PC-3 (cell line): ENCODE data around the gene KYNU. TPM values are rescaled to one million over a fixed set of nuclear protein-coding genes. Genes with fewer than 3 reads are reported as not detected.
"Not testable (repeated sequence)": the region's sequence is repeated elsewhere in the genome, so short reads cannot be mapped to it uniquely, and the experiment has no call there.

Experiments
- ATAC-seq: fragments of 200-7000 bp; cut with Tn5 transposase; 2 replicates; pipeline ENCODE4 v1.9.1; 2020; ENCODE audit warnings: mild to moderate bottlenecking, moderate library complexity
- BruUV-seq: library from RNA; stranded (reverse); fragments of 400-500 nt; replicated peaks from 2 replicates; lab custom pipeline; 2021; lab: Mats Ljungman, UMichigan
- CTCF ChIA-PET: fragments of 300-600 bp; sonication (Branson Sonifier 250); formaldehyde crosslinking; loops from one replicate; lab custom pipeline; 2022; ENCODE audit warnings: antibody characterized with exemption; lab: Charles Lee
- POLR2A ChIA-PET: fragments of 300-600 bp; sonication (Branson Sonifier 250); formaldehyde crosslinking; loops from one replicate; lab custom pipeline; 2022; ENCODE audit warnings: antibody characterized with exemption; ENCODE audit not compliant: unreplicated experiment; lab: Charles Lee
- DNase-seq: peaks from one replicate; pipeline ENCODE4 v3.0.0-alpha.2; 2015
- H2AFZ ChIP-seq: fragments of 300-600 bp; sonication (generic); 2 replicates; pipeline ENCODE4 v1.6.0; 2016; ENCODE audit warnings: antibody characterized with exemption, low read length
- H3F3A ChIP-seq: fragments of 300-600 bp; sonication (generic); one replicate; pipeline ENCODE4 v1.6.0; 2017; ENCODE audit warnings: antibody characterized with exemption, low read length, control low read depth, mild to moderate bottlenecking; ENCODE audit not compliant: unreplicated experiment
- H3K27ac ChIP-seq: fragments of 300-600 bp; sonication (generic); 2 replicates; pipeline ENCODE4 v1.5.1; 2016; ENCODE audit warnings: mild to moderate bottlenecking, low read length
- H3K27me3 ChIP-seq: fragments of 300-600 bp; sonication (generic); 2 replicates; pipeline ENCODE4 v1.6.1; 2016; ENCODE audit warnings: low read length, mixed read lengths
- H3K36me3 ChIP-seq: fragments of 300-600 bp; sonication (generic); 2 replicates; pipeline ENCODE4 v1.6.1; 2016; ENCODE audit warnings: low read depth, mixed run types, low read length, mixed read lengths
- H3K4me1 ChIP-seq: fragments of 300-600 bp; sonication (generic); 2 replicates; pipeline ENCODE4 v1.5.1; 2016; ENCODE audit warnings: low read length; ENCODE audit not compliant: insufficient read depth
- H3K4me2 ChIP-seq: fragments of 300-600 bp; sonication (generic); 2 replicates; pipeline ENCODE4 v1.6.0; 2016; ENCODE audit warnings: low read length
- H3K4me3 ChIP-seq: fragments of 300-600 bp; sonication (generic); 2 replicates; pipeline ENCODE4 v1.5.1; 2016; ENCODE audit warnings: mild to moderate bottlenecking, low read length, mixed read lengths
- H3K79me2 ChIP-seq: fragments of 300-600 bp; sonication (generic); 2 replicates; pipeline ENCODE4 v1.6.1; 2017; ENCODE audit warnings: low read length, mixed read lengths
- H3K9ac ChIP-seq: fragments of 300-600 bp; sonication (generic); 2 replicates; pipeline ENCODE4 v1.6.0; 2016; ENCODE audit warnings: mild to moderate bottlenecking, low read length
- H3K9me2 ChIP-seq: fragments of 300-600 bp; sonication (generic); replicated peaks from 2 replicates; pipeline ENCODE4 v1.6.1; 2016; ENCODE audit warnings: mixed run types, low read length, mixed read lengths
- H3K9me3 ChIP-seq: fragments of 300-600 bp; sonication (generic); 2 replicates; pipeline ENCODE4 v1.6.1; 2016; ENCODE audit warnings: low read length, mixed read lengths
- H4K20me1 ChIP-seq: fragments of 300-600 bp; sonication (generic); 2 replicates; pipeline ENCODE4 v1.6.1; 2016; ENCODE audit warnings: low read length, mixed read lengths
- CTCF ChIP-seq: fragments of 300-600 bp; sonication (generic); conservative IDR thresholded peaks from 2 replicates; pipeline ENCODE4 v1.5.1; 2017; ENCODE audit warnings: antibody characterized with exemption, low read depth, mild to moderate bottlenecking, low read length
- EZH2 ChIP-seq: fragments of 300-600 bp; sonication (generic); IDR thresholded peaks from one replicate; pipeline ENCODE4 v1.6.1; 2017; ENCODE audit warnings: antibody characterized with exemption, mild to moderate bottlenecking, low read length; ENCODE audit not compliant: unreplicated experiment
- EZH2phosphoT487 ChIP-seq: fragments of 300-600 bp; sonication (generic); IDR thresholded peaks from 2 replicates; pipeline ENCODE4 v1.6.1; 2018; ENCODE audit warnings: mild to moderate bottlenecking, antibody characterized with exemption, low read length, borderline replicate concordance
- intact Hi-C: fragments of 100-400 bp; cut with micrococcal nuclease; formaldehyde crosslinking; loops from 2 replicates; pipeline ENCODE4 v1.9.0; 2023
- total RNA-seq: library from RNA; depleted of rRNA; stranded (reverse); fragments of >200 nt; gene quantifications from 2 replicates; pipeline ENCODE4 v1.2.3, GENCODE V29; 2014

The KYNU gene
- total RNA-seq, 1 experiment from 2014 or later: 2.3 TPM

- H3K79me2 ChIP-seq: no peaks in the 10 kb centered on the region
- no peak overlapping the region for H2AFZ ChIP-seq
- BruUV-seq: no TSS peak
- TF ChIP-seq CTCF: no peak
- TF ChIP-seq EZH2phosphoT487: no peak
- TF ChIP-seq EZH2: no peak
- no peaks in the 10 kb centered on the region for H3K27me3 ChIP-seq
- H3K36me3 ChIP-seq: no peaks in the 10 kb centered on the region
- peak; percentile 50 for ATAC-seq
- H3K27ac ChIP-seq: peak overlapping the region; percentile 90
- intact Hi-C loops: loop anchor here (2.0 kb wide), 2 partner anchors 30 to 68 kb away; partner anchors contain the start of gene KYNU
- H3K9ac ChIP-seq: peak overlapping the region; percentile 43
- ChIA-PET POLR2A (no interaction called here), CTCF (interaction anchor here (0.6 kb wide), 1 partner anchor 75 kb away, joined by 4 read pairs; no protein-coding TSS in a partner anchor)
- H3K4me1 ChIP-seq: peaks cover 43% of the 10 kb centered on the region
- peak; percentile 78 for DNase-seq
- H3K4me2 ChIP-seq: peak overlapping the region; percentile 58
- H3F3A ChIP-seq: no peaks in the 10 kb centered on the region
- peaks cover 4% of the 10 kb centered on the region; the same call in 1 of the 2 replicates for H3K9me3 ChIP-seq
- no peak overlapping the region for H3K4me3 ChIP-seq
- H4K20me1 ChIP-seq: no peaks in the 10 kb centered on the region
- no peaks in the 10 kb centered on the region for H3K9me2 ChIP-seq
Observed at GRCh38 chr2:142944721-142945120, 67.3 kb downstream of the KYNU start.

- no peak overlapping the region for H2AFZ ChIP-seq
- intact Hi-C loops: no loop called here
- no peaks in the 10 kb centered on the region for H3K9me2 ChIP-seq
- H3F3A ChIP-seq: no peaks in the 10 kb centered on the region
- H3K27me3 ChIP-seq: no peaks in the 10 kb centered on the region
- H3K4me1 ChIP-seq: peaks cover 43% of the 10 kb centered on the region
- no peak overlapping the region for H3K4me3 ChIP-seq
- ChIA-PET CTCF (no interaction called here), POLR2A (no interaction called here)
- peak overlapping the region; percentile 60 for H3K9ac ChIP-seq
- BruUV-seq: no TSS peak
- no peaks in the 10 kb centered on the region for H4K20me1 ChIP-seq
- H3K9me3 ChIP-seq: peaks cover 4% of the 10 kb centered on the region; the same call in 1 of the 2 replicates
- no peaks in the 10 kb centered on the region for H3K36me3 ChIP-seq
- peak; percentile 84 for DNase-seq
- no peaks in the 10 kb centered on the region for H3K79me2 ChIP-seq
- ATAC-seq: peak; percentile 69
- H3K4me2 ChIP-seq: peak overlapping the region; percentile 45
- TF ChIP-seq EZH2phosphoT487 (no peak), CTCF (no peak), EZH2 (no peak)
- H3K27ac ChIP-seq: peak overlapping the region; percentile 86
Observed at GRCh38 chr2:142946941-142947340, 69.5 kb downstream of the KYNU start.

DNA sequence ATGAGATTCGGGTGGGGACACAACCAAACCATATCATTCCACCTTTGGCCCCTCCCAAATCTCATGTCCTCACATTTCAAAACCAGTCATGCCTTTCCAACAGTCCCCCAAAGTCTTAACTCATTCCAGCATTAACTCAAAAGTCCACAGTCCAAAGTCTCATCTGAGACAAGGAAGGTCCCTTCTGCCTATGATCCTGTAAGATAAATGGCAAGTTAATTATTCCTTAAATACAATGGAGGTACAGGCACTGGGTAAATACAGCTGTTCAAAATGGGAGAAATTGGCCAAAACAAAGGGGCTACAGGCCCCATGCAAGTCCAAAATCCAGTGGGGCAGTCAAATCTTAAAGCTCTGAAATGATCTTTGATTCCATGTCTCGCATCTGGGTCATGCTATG is 71.3 kb downstream of the KYNU start:
- H3K79me2 ChIP-seq, H3K36me3 ChIP-seq, intact Hi-C loops, H3F3A ChIP-seq, H4K20me1 ChIP-seq, DNase-seq, ATAC-seq, H3K27ac ChIP-seq, H2AFZ ChIP-seq, H3K9me3 ChIP-seq, CTCF ChIA-PET, H3K27me3 ChIP-seq, BruUV-seq, H3K9me2 ChIP-seq, H3K4me3 ChIP-seq, H3K9ac ChIP-seq, H3K4me2 ChIP-seq, POLR2A ChIA-PET: not testable (repeated sequence)
- peaks cover 40% of the 10 kb centered on the region for H3K4me1 ChIP-seq

GRCh38 chr2:142950323-142950722 is 72.9 kb downstream of the KYNU start:
- POLR2A ChIA-PET, H3F3A ChIP-seq, CTCF ChIA-PET, intact Hi-C loops, H3K4me2 ChIP-seq, ATAC-seq, BruUV-seq, H3K27me3 ChIP-seq, H3K27ac ChIP-seq, DNase-seq, H2AFZ ChIP-seq, H3K36me3 ChIP-seq, H3K9me2 ChIP-seq, H4K20me1 ChIP-seq, H3K4me3 ChIP-seq, H3K9me3 ChIP-seq, H3K79me2 ChIP-seq, H3K9ac ChIP-seq: not testable (repeated sequence)
- peaks cover 24% of the 10 kb centered on the region for H3K4me1 ChIP-seq
